Activated naive CD8-positive, alpha-beta T cell treated with anti-CD3 and anti-CD28 coated beads for 36 hours (primary cell): ENCODE measurements around the gene SRMS. TPM values are rescaled to one million over a fixed set of nuclear protein-coding genes. Genes with fewer than 3 reads are reported as not detected.

ENCODE experiments used
- DNase-seq: peaks from one replicate; pipeline ENCODE4 v3.0.0; 2021
- H3K27ac Mint-ChIP-seq: one replicate; pipeline ENCODE4 v1.8.0; 2022; ENCODE audit warnings: mild to moderate bottlenecking, moderate library complexity, mixed read lengths
- H3K27me3 Mint-ChIP-seq: one replicate; pipeline ENCODE4 v1.8.0; 2022; ENCODE audit warnings: mild to moderate bottlenecking, mixed read lengths
- H3K36me3 Mint-ChIP-seq: one replicate; pipeline ENCODE4 v1.8.0; 2021; ENCODE audit warnings: mild to moderate bottlenecking, mixed read lengths
- H3K4me1 Mint-ChIP-seq: one replicate; pipeline ENCODE4 v1.8.0; 2021; ENCODE audit warnings: mixed read lengths
- H3K4me3 Mint-ChIP-seq: one replicate; pipeline ENCODE4 v1.8.0; 2022; ENCODE audit warnings: mild to moderate bottlenecking, moderate library complexity, mixed read lengths
- H3K9me3 Mint-ChIP-seq: one replicate; pipeline ENCODE4 v1.8.0; 2022; ENCODE audit warnings: mixed read lengths
- total RNA-seq, 2 experiments: library from RNA; stranded (reverse); gene quantifications; one replicate each; pipeline ENCODE4 v1.2.3, GENCODE V29; 2021

SRMS gene
- total RNA-seq, 2 experiments from 2014 or later, result not detected

GRCh38 chr20:63495167-63495720 lies 52.3 kb downstream of the SRMS start:
- no peak overlapping the region for H3K4me3 Mint-ChIP-seq
- peaks cover 32% of the 10 kb centered on the region for H3K27me3 Mint-ChIP-seq
- H3K27ac Mint-ChIP-seq, result no peak overlapping the region
- H3K4me1 Mint-ChIP-seq, result peaks cover 4% of the 10 kb centered on the region
- no peak for DNase-seq
- H3K36me3 Mint-ChIP-seq, result no peaks in the 10 kb centered on the region
- no peaks in the 10 kb centered on the region for H3K9me3 Mint-ChIP-seq

GRCh38 chr20:63494420-63495166 lies 53.0 kb downstream of the SRMS start:
- no peak overlapping the region for H3K27ac Mint-ChIP-seq
- peaks cover 4% of the 10 kb centered on the region for H3K4me1 Mint-ChIP-seq
- H3K27me3 Mint-ChIP-seq, result peaks cover 39% of the 10 kb centered on the region
- H3K36me3 Mint-ChIP-seq, result no peaks in the 10 kb centered on the region
- H3K4me3 Mint-ChIP-seq, result no peak overlapping the region
- DNase-seq, result no peak
- no peaks in the 10 kb centered on the region for H3K9me3 Mint-ChIP-seq

- no peak overlapping the region for H3K27ac Mint-ChIP-seq
- H3K4me1 Mint-ChIP-seq, result peaks cover 4% of the 10 kb centered on the region
- no peaks in the 10 kb centered on the region for H3K9me3 Mint-ChIP-seq
- H3K27me3 Mint-ChIP-seq, result peaks cover 43% of the 10 kb centered on the region
- DNase-seq, result no peak
- no peak overlapping the region for H3K4me3 Mint-ChIP-seq
- H3K36me3 Mint-ChIP-seq, result no peaks in the 10 kb centered on the region
Observed at GRCh38 chr20:63494084-63494419, 53.5 kb downstream of the SRMS start.

GRCh38 chr20:63493563-63494020 lies 54.0 kb downstream of the SRMS start:
- peaks cover 46% of the 10 kb centered on the region for H3K27me3 Mint-ChIP-seq
- H3K27ac Mint-ChIP-seq, result no peak overlapping the region
- H3K4me1 Mint-ChIP-seq, result peaks cover 4% of the 10 kb centered on the region
- H3K4me3 Mint-ChIP-seq, result no peak overlapping the region
- H3K9me3 Mint-ChIP-seq, result no peaks in the 10 kb centered on the region
- no peak for DNase-seq
- H3K36me3 Mint-ChIP-seq, result no peaks in the 10 kb centered on the region

- Mint-ChIP-seq H3K36me3 (no peaks in the 10 kb centered on the region), H3K4me1 (peaks cover 4% of the 10 kb centered on the region), H3K27ac (no peak overlapping the region), H3K27me3 (peaks cover 42% of the 10 kb centered on the region), H3K4me3 (no peak overlapping the region), H3K9me3 (no peaks in the 10 kb centered on the region)
- no peak for DNase-seq
Observed at GRCh38 chr20:63492982-63493381, 54.6 kb downstream of the SRMS start.

GRCh38 chr20:63492518-63492917 lies 55.0 kb downstream of the SRMS start:
- Mint-ChIP-seq H3K27ac (no peak overlapping the region), H3K27me3 (peaks cover 40% of the 10 kb centered on the region), H3K4me3 (no peak overlapping the region), H3K36me3 (no peaks in the 10 kb centered on the region), H3K9me3 (no peaks in the 10 kb centered on the region), H3K4me1 (peaks cover 4% of the 10 kb centered on the region)
- DNase-seq, result no peak

- H3K27me3 Mint-ChIP-seq, result peaks cover 37% of the 10 kb centered on the region
- peaks cover 4% of the 10 kb centered on the region for H3K4me1 Mint-ChIP-seq
- no peaks in the 10 kb centered on the region for H3K9me3 Mint-ChIP-seq
- H3K36me3 Mint-ChIP-seq, result no peaks in the 10 kb centered on the region
- H3K27ac Mint-ChIP-seq, result no peak overlapping the region
- no peak for DNase-seq
- H3K4me3 Mint-ChIP-seq, result no peak overlapping the region
Observed at GRCh38 chr20:63491635-63492230, 55.8 kb downstream of the SRMS start.

- Mint-ChIP-seq H3K27me3 (peaks cover 36% of the 10 kb centered on the region), H3K4me1 (no peaks in the 10 kb centered on the region), H3K4me3 (no peak overlapping the region), H3K36me3 (no peaks in the 10 kb centered on the region), H3K27ac (no peak overlapping the region), H3K9me3 (no peaks in the 10 kb centered on the region)
- DNase-seq, result no peak
Observed at GRCh38 chr20:63491078-63491477, 56.5 kb downstream of the SRMS start.

Other genes starting within 250 kb of the SRMS start
- not detected for gene CHRNA4, start 186.4 kb downstream of the SRMS start, total RNA-seq
- under 1 TPM in 1 of 2 experiments, not detected in 1; 0.19 TPM for gene KCNQ2, start 75.1 kb downstream of the SRMS start, total RNA-seq
- gene EEF1A2, start 48.7 kb downstream of the SRMS start, total RNA-seq, result under 1 TPM in 1 of 2 experiments, not detected in 1; 0.27 TPM
- 100 to 1,000 TPM; 128 to 136 TPM for gene PPDPF, start 27.0 kb downstream of the SRMS start, total RNA-seq
- under 1 TPM; 0.16 to 0.26 TPM for gene PTK6, start 10.4 kb downstream of the SRMS start, total RNA-seq
- gene FNDC11, start 6.4 kb upstream of the SRMS start, total RNA-seq, result under 1 TPM; 0.10 to 0.20 TPM
- 10 to 100 TPM; 22.2 to 22.6 TPM for gene HELZ2, start 26.5 kb upstream of the SRMS start, total RNA-seq
- 10 to 100 TPM; 13.8 to 14.6 TPM for gene GMEB2, start 79.4 kb upstream of the SRMS start, total RNA-seq
- 10 to 100 TPM; 10.2 to 11.7 TPM for gene STMN3, start 105.7 kb upstream of the SRMS start, total RNA-seq
- 10 to 100 TPM; 43.9 to 44.8 TPM for gene RTEL1, start 110.6 kb upstream of the SRMS start, total RNA-seq
- not detected for gene TNFRSF6B, start 148.9 kb upstream of the SRMS start, total RNA-seq
- gene ARFRP1, start 160.2 kb upstream of the SRMS start, total RNA-seq, result 10 to 100 TPM; 49.5 to 50.1 TPM
- gene ZGPAT, start 160.3 kb upstream of the SRMS start, total RNA-seq, result 10 to 100 TPM; 22.0 to 22.1 TPM
- 10 to 100 TPM in 1 of 2 experiments, 1 to 10 TPM in 1; 9.3 to 12.2 TPM for gene LIME1, start 188.9 kb upstream of the SRMS start, total RNA-seq
- gene SLC2A4RG, start 192.0 kb upstream of the SRMS start, total RNA-seq, result 10 to 100 TPM; 25.7 to 29.3 TPM